GM21526 (cell line): ENCODE measurements around the gene CD84.
"Not testable (repeated sequence)": the region's sequence is repeated elsewhere in the genome, so short reads cannot be mapped to it uniquely, and the experiment has no call there.

Experiments
- ATAC-seq: cut with Tn5 transposase; IDR thresholded peaks from one replicate; pipeline ENCODE4 v1.9.1; 2021; ENCODE audit warnings: moderate library complexity; ENCODE audit not compliant: unreplicated experiment, low FRiP score

Gene CD84

GRCh38 chr1:160610569-160611242, 31.4 kb upstream of the CD84 start:
- no peak for ATAC-seq

- ATAC-seq: no peak
Measured at GRCh38 chr1:160608941-160609340, 29.6 kb upstream of the CD84 start.

- no peak for ATAC-seq
Measured at GRCh38 chr1:160608514-160608913, 29.2 kb upstream of the CD84 start.

- no peak for ATAC-seq
Measured at GRCh38 chr1:160608057-160608456, 28.8 kb upstream of the CD84 start.

GRCh38 chr1:160607672-160608032, 28.4 kb upstream of the CD84 start:
- ATAC-seq: no peak

- ATAC-seq: peak; percentile 56
Measured at GRCh38 chr1:160607011-160607671, 27.8 kb upstream of the CD84 start.

GRCh38 chr1:160606611-160607010, 27.3 kb upstream of the CD84 start:
- ATAC-seq: no peak

GRCh38 chr1:160605792-160606479, 26.6 kb upstream of the CD84 start:
- no peak for ATAC-seq

- ATAC-seq: no peak
Measured at GRCh38 chr1:160605205-160605604, 25.9 kb upstream of the CD84 start.

GRCh38 chr1:160597705-160598104, 18.4 kb upstream of the CD84 start:
- ATAC-seq: no peak

- no peak for ATAC-seq
Measured at GRCh38 chr1:160597051-160597450, 17.8 kb upstream of the CD84 start.

GRCh38 chr1:160590488-160590887, 11.2 kb upstream of the CD84 start:
- no peak for ATAC-seq

GRCh38 chr1:160588468-160588867, 9.2 kb upstream of the CD84 start:
- no peak for ATAC-seq

- no peak for ATAC-seq
Measured at GRCh38 chr1:160584784-160585183, 5.5 kb upstream of the CD84 start.

GRCh38 chr1:160582976-160583375, 3.7 kb upstream of the CD84 start:
- not testable (repeated sequence) for ATAC-seq

- no peak for ATAC-seq
Measured at GRCh38 chr1:160581961-160582360, 2.7 kb upstream of the CD84 start.

GRCh38 chr1:160580221-160580812, 1.0 kb upstream of the CD84 start:
- ATAC-seq: no peak

- ATAC-seq: no peak
Measured at GRCh38 chr1:160578525-160579191, 638 bp downstream of the CD84 start.

- ATAC-seq: no peak
Measured at GRCh38 chr1:160578175-160578524, 1.1 kb downstream of the CD84 start.

- ATAC-seq: no peak
Measured at GRCh38 chr1:160577671-160578070, 1.6 kb downstream of the CD84 start.

- no peak for ATAC-seq
Measured at GRCh38 chr1:160576884-160577283, 2.4 kb downstream of the CD84 start.
